ENCODE data around the gene TMSB4X. TPM values are rescaled to one million over a fixed set of nuclear protein-coding genes. Genes with fewer than 3 reads are reported as not detected.

TMSB4X gene
- total and polyA plus RNA-seq, 5 donors, result 1,054 to 2,718 (median 1,332) TPM

GRCh38 chrX:12966151-12966550 lies 8.8 kb upstream of the TMSB4X start:
- ATAC-seq (no peak), DNase-seq (no peak)
- intact Hi-C loops (cut with DNase I), result no loop called here
- H3K27ac ChIP-seq (ENCODE audit: low read length), result no peak overlapping the region
- no peaks in the 10 kb centered on the region for H3K27me3 ChIP-seq (ENCODE audit: control insufficient read depth, insufficient read depth)
- H3K4me3 ChIP-seq (ENCODE audit: low read length), result no peak overlapping the region
- no peaks in the 10 kb centered on the region for H3K9me3 ChIP-seq (ENCODE audit: control insufficient read depth, low read length)
- no peaks in the 10 kb centered on the region for H3K4me1 ChIP-seq (ENCODE audit: control insufficient read depth, insufficient read depth, low read length)
- WGBS, result 81% methylated on average over 1 of the region's 1 CpG

- ATAC-seq (no peak), DNase-seq (no peak)
- no peak overlapping the region for H3K27ac ChIP-seq (ENCODE audit: low read length)
- no peaks in the 10 kb centered on the region for H3K4me1 ChIP-seq (ENCODE audit: control insufficient read depth, insufficient read depth, low read length)
- no peaks in the 10 kb centered on the region for H3K27me3 ChIP-seq (ENCODE audit: control insufficient read depth, insufficient read depth)
- no peaks in the 10 kb centered on the region for H3K9me3 ChIP-seq (ENCODE audit: control insufficient read depth, low read length)
- no peak overlapping the region for H3K4me3 ChIP-seq (ENCODE audit: low read length)
- WGBS, result 71% methylated on average over 15 of the region's 15 CpGs
- intact Hi-C loops (cut with DNase I), result no loop called here
Measured at GRCh38 chrX:12967711-12968465, 7.0 kb upstream of the TMSB4X start.

GRCh38 chrX:12970691-12971202 lies 4.2 kb upstream of the TMSB4X start:
- H3K4me1 ChIP-seq (ENCODE audit: control insufficient read depth, insufficient read depth, low read length), result no peaks in the 10 kb centered on the region
- no peak for DNase-seq
- H3K9me3 ChIP-seq (ENCODE audit: control insufficient read depth, low read length), result no peaks in the 10 kb centered on the region
- no peaks in the 10 kb centered on the region for H3K27me3 ChIP-seq (ENCODE audit: control insufficient read depth, insufficient read depth)
- H3K27ac ChIP-seq (ENCODE audit: low read length), result peak overlapping the region; percentile 84
- H3K4me3 ChIP-seq (ENCODE audit: low read length), result no peak overlapping the region
- peak; percentile 43 to 48 for ATAC-seq
- 8% methylated on average over 11 of the region's 11 CpGs for WGBS
- intact Hi-C loops (cut with DNase I), result loop anchor here in 3 of 4 donors (5.0 to 10.0 kb wide), 3 partner anchors 124 to 517 kb away; no protein-coding TSS in a partner anchor

GRCh38 chrX:12971282-12972003 lies 3.5 kb upstream of the TMSB4X start:
- no peaks in the 10 kb centered on the region for H3K9me3 ChIP-seq (ENCODE audit: control insufficient read depth, low read length)
- H3K27me3 ChIP-seq (ENCODE audit: control insufficient read depth, insufficient read depth), result no peaks in the 10 kb centered on the region
- WGBS, result 44% methylated on average over 12 of the region's 12 CpGs
- peak overlapping the region; percentile 84 for H3K27ac ChIP-seq (ENCODE audit: low read length)
- ATAC-seq (peak; percentile 33 to 53), DNase-seq (peak; percentile 61 to 83 (median 79))
- peak overlapping the region; percentile 11 for H3K4me3 ChIP-seq (ENCODE audit: low read length)
- no peaks in the 10 kb centered on the region for H3K4me1 ChIP-seq (ENCODE audit: control insufficient read depth, insufficient read depth, low read length)
- intact Hi-C loops (cut with DNase I), result loop anchor here in 3 of 4 donors (5.0 to 10.0 kb wide), 3 partner anchors 123 to 516 kb away; no protein-coding TSS in a partner anchor

GRCh38 chrX:12972243-12972642 lies 2.7 kb upstream of the TMSB4X start:
- WGBS, result 59% methylated on average over 6 of the region's 6 CpGs
- intact Hi-C loops (cut with DNase I), result loop anchor here in 3 of 4 donors (5.0 to 10.0 kb wide), 3 partner anchors 123 to 515 kb away; no protein-coding TSS in a partner anchor
- Histone ChIP-seq H3K9me3 (ENCODE audit: control insufficient read depth, low read length) (no peaks in the 10 kb centered on the region), H3K4me1 (ENCODE audit: control insufficient read depth, insufficient read depth, low read length) (no peaks in the 10 kb centered on the region), H3K27ac (ENCODE audit: low read length) (peak overlapping the region; percentile 84), H3K27me3 (ENCODE audit: control insufficient read depth, insufficient read depth) (no peaks in the 10 kb centered on the region), H3K4me3 (ENCODE audit: low read length) (no peak overlapping the region)
- DNase-seq (no peak), ATAC-seq (no peak)

- 50% methylated on average over 12 of the region's 12 CpGs for WGBS
- H3K4me1 ChIP-seq (ENCODE audit: control insufficient read depth, insufficient read depth, low read length), result no peaks in the 10 kb centered on the region
- DNase-seq (no peak), ATAC-seq (no peak)
- H3K27ac ChIP-seq (ENCODE audit: low read length), result peak overlapping the region; percentile 95
- peak overlapping the region; percentile 60 for H3K4me3 ChIP-seq (ENCODE audit: low read length)
- intact Hi-C loops (cut with DNase I), result loop anchor here in 3 of 4 donors (5.0 to 10.0 kb wide), 3 partner anchors 122 to 514 kb away; no protein-coding TSS in a partner anchor
- no peaks in the 10 kb centered on the region for H3K27me3 ChIP-seq (ENCODE audit: control insufficient read depth, insufficient read depth)
- no peaks in the 10 kb centered on the region for H3K9me3 ChIP-seq (ENCODE audit: control insufficient read depth, low read length)
Measured at GRCh38 chrX:12972878-12973560, 1.9 kb upstream of the TMSB4X start.

- Histone ChIP-seq H3K9me3 (ENCODE audit: control insufficient read depth, low read length) (no peaks in the 10 kb centered on the region), H3K27ac (ENCODE audit: low read length) (peak overlapping the region; percentile 95), H3K27me3 (ENCODE audit: control insufficient read depth, insufficient read depth) (no peaks in the 10 kb centered on the region), H3K4me1 (ENCODE audit: control insufficient read depth, insufficient read depth, low read length) (no peaks in the 10 kb centered on the region), H3K4me3 (ENCODE audit: low read length) (peak overlapping the region; percentile 60)
- DNase-seq, result peak in 2 of 3 donors; percentile 59 to 69
- WGBS, result 32% methylated on average over 19 of the region's 19 CpGs
- ATAC-seq, result no peak
- intact Hi-C loops (cut with DNase I), result loop anchor here in 3 of 4 donors (5.0 to 10.0 kb wide), 3 partner anchors 121 to 514 kb away; no protein-coding TSS in a partner anchor
Measured at GRCh38 chrX:12973561-12974304, 1.2 kb upstream of the TMSB4X start.

- H3K27ac ChIP-seq (ENCODE audit: low read length), result peak overlapping the region; percentile 95
- intact Hi-C loops (cut with DNase I), result loop anchor here in 3 of 4 donors (5.0 to 10.0 kb wide), 3 partner anchors 120 to 513 kb away; no protein-coding TSS in a partner anchor
- WGBS, result 7% methylated on average over 13 of the region's 13 CpGs
- peak; percentile 79 to 90 (median 88) for DNase-seq
- H3K4me3 ChIP-seq (ENCODE audit: low read length), result peak overlapping the region; percentile 60
- ATAC-seq, result peak; percentile 56 to 83
- H3K27me3 ChIP-seq (ENCODE audit: control insufficient read depth, insufficient read depth), result no peaks in the 10 kb centered on the region
- H3K9me3 ChIP-seq (ENCODE audit: control insufficient read depth, low read length), result no peaks in the 10 kb centered on the region
- H3K4me1 ChIP-seq (ENCODE audit: control insufficient read depth, insufficient read depth, low read length), result no peaks in the 10 kb centered on the region
Measured at GRCh38 chrX:12974305-12974795, 560 bp upstream of the TMSB4X start.

- DNase-seq, result peak; percentile 52 to 72 (median 69)
- ATAC-seq, result peak; percentile 16 to 19
- intact Hi-C loops (cut with DNase I), result loop anchor here in 3 of 4 donors (5.0 to 10.0 kb wide), 3 partner anchors 119 to 509 kb away; no protein-coding TSS in a partner anchor
- 0% methylated on average over 26 of the region's 26 CpGs for WGBS
- peak overlapping the region; percentile 75 for H3K4me3 ChIP-seq (ENCODE audit: low read length)
- no peaks in the 10 kb centered on the region for H3K27me3 ChIP-seq (ENCODE audit: control insufficient read depth, insufficient read depth)
- H3K4me1 ChIP-seq (ENCODE audit: control insufficient read depth, insufficient read depth, low read length), result no peaks in the 10 kb centered on the region
- peak overlapping the region; percentile 95 for H3K27ac ChIP-seq (ENCODE audit: low read length)
- no peaks in the 10 kb centered on the region for H3K9me3 ChIP-seq (ENCODE audit: control insufficient read depth, low read length)
Measured at GRCh38 chrX:12975670-12975965, 708 bp downstream of the TMSB4X start.

All from right cardiac atrium (tissue), 5 donors.